ENCODE results near the gene PCMTD2. TPM values are rescaled to one million over a fixed set of nuclear protein-coding genes. Genes with fewer than 3 reads are reported as not detected.

The PCMTD2 gene
- total RNA-seq, 1 experiment from 2014 or later, result 50.9 TPM

DNA sequence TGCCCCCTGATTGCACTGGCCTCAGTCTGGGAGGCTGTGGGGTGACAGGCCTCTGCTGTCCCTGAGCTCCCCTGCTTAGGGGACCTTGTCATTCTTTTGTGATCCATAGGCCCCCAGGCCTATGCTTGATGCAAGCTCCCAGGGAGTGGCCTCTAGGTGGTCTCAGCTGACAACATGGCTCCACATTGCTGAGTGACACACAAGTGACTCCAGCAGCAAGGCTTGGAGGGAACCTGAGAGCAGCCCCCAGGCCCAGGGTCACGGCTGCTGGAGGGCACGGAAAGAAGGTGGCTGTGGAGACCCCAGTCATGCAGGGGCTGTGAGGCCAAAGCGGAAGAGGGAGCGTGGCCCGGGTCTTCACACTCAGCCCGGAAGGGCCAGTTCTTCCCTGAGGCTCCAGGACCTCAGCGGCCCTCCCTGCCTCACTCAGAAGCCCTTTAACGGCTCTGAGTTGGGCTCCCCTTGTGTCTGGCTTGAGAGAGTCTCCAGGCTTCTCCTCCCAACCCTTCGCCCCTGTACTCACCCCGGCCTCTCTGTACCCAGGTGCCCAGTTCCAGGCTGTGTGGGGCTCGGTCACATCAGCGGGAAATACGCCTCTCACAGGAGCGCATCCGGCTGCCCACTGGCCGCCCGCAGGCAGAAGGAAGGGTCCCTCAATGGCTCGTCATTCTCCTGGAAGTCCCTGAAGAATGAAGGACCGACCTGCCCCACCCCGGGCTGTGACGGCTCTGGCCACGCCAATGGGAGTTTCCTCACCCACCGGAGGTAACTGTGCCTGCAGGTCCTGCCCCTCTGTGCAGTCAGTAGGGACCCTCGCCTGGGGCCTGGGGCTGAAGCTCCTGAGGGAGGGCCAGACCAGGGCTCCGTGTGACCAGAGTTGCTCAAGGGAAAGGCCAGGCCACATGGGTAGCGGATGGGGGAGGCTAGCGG, 23.7 kb upstream of the PCMTD2 start:
- DNase-seq (ENCODE audit: low spot score), result no peak
- Mint-ChIP-seq H3K4me3 (no peak overlapping the region), H3K27ac (no peak overlapping the region), H3K4me1 (peaks cover 5% of the 10 kb centered on the region; the same call in 1 of the 2 replicates), H3K27me3 (ENCODE audit: low read depth) (no peaks in the 10 kb centered on the region), H3K9me3 (peaks cover 9% of the 10 kb centered on the region), H3K36me3 (0 out of 2 replicates have a peak, but pooled peaks cover 4% of the 10 kb centered on the region)
- CTCF ChIA-PET, result interaction anchor here (1.0 kb wide), 1 partner anchor 9 kb away, joined by 3 read pairs; no protein-coding TSS in a partner anchor
- no peak for ATAC-seq
- POLR2A ChIA-PET, result no interaction called here
- TF ChIP-seq, protein P1, sequence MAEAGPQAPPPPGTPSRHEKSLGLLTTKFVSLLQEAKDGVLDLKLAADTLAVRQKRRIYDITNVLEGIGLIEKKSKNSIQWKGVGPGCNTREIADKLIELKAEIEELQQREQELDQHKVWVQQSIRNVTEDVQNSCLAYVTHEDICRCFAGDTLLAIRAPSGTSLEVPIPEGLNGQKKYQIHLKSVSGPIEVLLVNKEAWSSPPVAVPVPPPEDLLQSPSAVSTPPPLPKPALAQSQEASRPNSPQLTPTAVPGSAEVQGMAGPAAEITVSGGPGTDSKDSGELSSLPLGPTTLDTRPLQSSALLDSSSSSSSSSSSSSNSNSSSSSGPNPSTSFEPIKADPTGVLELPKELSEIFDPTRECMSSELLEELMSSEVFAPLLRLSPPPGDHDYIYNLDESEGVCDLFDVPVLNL (CRISPR knock-in tag; IDR thresholded peaks at IDR 0.05; ENCODE audit: borderline replicate concordance, low read depth), result no peak
- TF ChIP-seq, protein P2, sequence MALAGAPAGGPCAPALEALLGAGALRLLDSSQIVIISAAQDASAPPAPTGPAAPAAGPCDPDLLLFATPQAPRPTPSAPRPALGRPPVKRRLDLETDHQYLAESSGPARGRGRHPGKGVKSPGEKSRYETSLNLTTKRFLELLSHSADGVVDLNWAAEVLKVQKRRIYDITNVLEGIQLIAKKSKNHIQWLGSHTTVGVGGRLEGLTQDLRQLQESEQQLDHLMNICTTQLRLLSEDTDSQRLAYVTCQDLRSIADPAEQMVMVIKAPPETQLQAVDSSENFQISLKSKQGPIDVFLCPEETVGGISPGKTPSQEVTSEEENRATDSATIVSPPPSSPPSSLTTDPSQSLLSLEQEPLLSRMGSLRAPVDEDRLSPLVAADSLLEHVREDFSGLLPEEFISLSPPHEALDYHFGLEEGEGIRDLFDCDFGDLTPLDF (CRISPR knock-in tag; IDR thresholded peaks at IDR 0.05), result no peak
- TF ChIP-seq ETV6 (CRISPR knock-in tag; IDR thresholded peaks at IDR 0.05) (no peak), ZNF396 (CRISPR knock-in tag; IDR thresholded peaks at IDR 0.05; ENCODE audit: borderline replicate concordance) (no peak), ZNF416 (CRISPR knock-in tag; IDR thresholded peaks at IDR 0.05) (no peak), NR3C1 (CRISPR knock-in tag; conservative IDR thresholded peaks at IDR 0.05; ENCODE audit: low read depth) (no peak), PRRX2 (CRISPR knock-in tag; IDR thresholded peaks at IDR 0.05) (no peak)
- TF ChIP-seq, protein P3, sequence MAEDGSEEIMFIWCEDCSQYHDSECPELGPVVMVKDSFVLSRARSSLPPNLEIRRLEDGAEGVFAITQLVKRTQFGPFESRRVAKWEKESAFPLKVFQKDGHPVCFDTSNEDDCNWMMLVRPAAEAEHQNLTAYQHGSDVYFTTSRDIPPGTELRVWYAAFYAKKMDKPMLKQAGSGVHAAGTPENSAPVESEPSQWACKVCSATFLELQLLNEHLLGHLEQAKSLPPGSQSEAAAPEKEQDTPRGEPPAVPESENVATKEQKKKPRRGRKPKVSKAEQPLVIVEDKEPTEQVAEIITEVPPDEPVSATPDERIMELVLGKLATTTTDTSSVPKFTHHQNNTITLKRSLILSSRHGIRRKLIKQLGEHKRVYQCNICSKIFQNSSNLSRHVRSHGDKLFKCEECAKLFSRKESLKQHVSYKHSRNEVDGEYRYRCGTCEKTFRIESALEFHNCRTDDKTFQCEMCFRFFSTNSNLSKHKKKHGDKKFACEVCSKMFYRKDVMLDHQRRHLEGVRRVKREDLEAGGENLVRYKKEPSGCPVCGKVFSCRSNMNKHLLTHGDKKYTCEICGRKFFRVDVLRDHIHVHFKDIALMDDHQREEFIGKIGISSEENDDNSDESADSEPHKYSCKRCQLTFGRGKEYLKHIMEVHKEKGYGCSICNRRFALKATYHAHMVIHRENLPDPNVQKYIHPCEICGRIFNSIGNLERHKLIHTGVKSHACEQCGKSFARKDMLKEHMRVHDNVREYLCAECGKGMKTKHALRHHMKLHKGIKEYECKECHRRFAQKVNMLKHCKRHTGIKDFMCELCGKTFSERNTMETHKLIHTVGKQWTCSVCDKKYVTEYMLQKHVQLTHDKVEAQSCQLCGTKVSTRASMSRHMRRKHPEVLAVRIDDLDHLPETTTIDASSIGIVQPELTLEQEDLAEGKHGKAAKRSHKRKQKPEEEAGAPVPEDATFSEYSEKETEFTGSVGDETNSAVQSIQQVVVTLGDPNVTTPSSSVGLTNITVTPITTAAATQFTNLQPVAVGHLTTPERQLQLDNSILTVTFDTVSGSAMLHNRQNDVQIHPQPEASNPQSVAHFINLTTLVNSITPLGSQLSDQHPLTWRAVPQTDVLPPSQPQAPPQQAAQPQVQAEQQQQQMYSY (CRISPR knock-in tag; IDR thresholded peaks at IDR 0.05), result no peak
- TF ChIP-seq, protein P4, sequence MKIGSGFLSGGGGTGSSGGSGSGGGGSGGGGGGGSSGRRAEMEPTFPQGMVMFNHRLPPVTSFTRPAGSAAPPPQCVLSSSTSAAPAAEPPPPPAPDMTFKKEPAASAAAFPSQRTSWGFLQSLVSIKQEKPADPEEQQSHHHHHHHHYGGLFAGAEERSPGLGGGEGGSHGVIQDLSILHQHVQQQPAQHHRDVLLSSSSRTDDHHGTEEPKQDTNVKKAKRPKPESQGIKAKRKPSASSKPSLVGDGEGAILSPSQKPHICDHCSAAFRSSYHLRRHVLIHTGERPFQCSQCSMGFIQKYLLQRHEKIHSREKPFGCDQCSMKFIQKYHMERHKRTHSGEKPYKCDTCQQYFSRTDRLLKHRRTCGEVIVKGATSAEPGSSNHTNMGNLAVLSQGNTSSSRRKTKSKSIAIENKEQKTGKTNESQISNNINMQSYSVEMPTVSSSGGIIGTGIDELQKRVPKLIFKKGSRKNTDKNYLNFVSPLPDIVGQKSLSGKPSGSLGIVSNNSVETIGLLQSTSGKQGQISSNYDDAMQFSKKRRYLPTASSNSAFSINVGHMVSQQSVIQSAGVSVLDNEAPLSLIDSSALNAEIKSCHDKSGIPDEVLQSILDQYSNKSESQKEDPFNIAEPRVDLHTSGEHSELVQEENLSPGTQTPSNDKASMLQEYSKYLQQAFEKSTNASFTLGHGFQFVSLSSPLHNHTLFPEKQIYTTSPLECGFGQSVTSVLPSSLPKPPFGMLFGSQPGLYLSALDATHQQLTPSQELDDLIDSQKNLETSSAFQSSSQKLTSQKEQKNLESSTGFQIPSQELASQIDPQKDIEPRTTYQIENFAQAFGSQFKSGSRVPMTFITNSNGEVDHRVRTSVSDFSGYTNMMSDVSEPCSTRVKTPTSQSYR (CRISPR knock-in tag; IDR thresholded peaks at IDR 0.05), result no peak
- TF ChIP-seq, protein P5, sequence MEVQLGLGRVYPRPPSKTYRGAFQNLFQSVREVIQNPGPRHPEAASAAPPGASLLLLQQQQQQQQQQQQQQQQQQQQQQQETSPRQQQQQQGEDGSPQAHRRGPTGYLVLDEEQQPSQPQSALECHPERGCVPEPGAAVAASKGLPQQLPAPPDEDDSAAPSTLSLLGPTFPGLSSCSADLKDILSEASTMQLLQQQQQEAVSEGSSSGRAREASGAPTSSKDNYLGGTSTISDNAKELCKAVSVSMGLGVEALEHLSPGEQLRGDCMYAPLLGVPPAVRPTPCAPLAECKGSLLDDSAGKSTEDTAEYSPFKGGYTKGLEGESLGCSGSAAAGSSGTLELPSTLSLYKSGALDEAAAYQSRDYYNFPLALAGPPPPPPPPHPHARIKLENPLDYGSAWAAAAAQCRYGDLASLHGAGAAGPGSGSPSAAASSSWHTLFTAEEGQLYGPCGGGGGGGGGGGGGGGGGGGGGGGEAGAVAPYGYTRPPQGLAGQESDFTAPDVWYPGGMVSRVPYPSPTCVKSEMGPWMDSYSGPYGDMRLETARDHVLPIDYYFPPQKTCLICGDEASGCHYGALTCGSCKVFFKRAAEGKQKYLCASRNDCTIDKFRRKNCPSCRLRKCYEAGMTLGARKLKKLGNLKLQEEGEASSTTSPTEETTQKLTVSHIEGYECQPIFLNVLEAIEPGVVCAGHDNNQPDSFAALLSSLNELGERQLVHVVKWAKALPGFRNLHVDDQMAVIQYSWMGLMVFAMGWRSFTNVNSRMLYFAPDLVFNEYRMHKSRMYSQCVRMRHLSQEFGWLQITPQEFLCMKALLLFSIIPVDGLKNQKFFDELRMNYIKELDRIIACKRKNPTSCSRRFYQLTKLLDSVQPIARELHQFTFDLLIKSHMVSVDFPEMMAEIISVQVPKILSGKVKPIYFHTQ (CRISPR knock-in tag; IDR thresholded peaks at IDR 0.05), result no peak
- TF ChIP-seq, protein P6, sequence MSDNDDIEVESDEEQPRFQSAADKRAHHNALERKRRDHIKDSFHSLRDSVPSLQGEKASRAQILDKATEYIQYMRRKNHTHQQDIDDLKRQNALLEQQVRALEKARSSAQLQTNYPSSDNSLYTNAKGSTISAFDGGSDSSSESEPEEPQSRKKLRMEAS (CRISPR knock-in tag; IDR thresholded peaks at IDR 0.05), result no peak
- TF ChIP-seq, protein P7, sequence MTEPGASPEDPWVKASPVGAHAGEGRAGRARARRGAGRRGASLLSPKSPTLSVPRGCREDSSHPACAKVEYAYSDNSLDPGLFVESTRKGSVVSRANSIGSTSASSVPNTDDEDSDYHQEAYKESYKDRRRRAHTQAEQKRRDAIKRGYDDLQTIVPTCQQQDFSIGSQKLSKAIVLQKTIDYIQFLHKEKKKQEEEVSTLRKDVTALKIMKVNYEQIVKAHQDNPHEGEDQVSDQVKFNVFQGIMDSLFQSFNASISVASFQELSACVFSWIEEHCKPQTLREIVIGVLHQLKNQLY (CRISPR knock-in tag; IDR thresholded peaks at IDR 0.05), result no peak
- TF ChIP-seq, protein P8, sequence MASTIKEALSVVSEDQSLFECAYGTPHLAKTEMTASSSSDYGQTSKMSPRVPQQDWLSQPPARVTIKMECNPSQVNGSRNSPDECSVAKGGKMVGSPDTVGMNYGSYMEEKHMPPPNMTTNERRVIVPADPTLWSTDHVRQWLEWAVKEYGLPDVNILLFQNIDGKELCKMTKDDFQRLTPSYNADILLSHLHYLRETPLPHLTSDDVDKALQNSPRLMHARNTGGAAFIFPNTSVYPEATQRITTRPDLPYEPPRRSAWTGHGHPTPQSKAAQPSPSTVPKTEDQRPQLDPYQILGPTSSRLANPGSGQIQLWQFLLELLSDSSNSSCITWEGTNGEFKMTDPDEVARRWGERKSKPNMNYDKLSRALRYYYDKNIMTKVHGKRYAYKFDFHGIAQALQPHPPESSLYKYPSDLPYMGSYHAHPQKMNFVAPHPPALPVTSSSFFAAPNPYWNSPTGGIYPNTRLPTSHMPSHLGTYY (CRISPR knock-in tag; IDR thresholded peaks at IDR 0.05), result no peak
- TF ChIP-seq, protein P9, sequence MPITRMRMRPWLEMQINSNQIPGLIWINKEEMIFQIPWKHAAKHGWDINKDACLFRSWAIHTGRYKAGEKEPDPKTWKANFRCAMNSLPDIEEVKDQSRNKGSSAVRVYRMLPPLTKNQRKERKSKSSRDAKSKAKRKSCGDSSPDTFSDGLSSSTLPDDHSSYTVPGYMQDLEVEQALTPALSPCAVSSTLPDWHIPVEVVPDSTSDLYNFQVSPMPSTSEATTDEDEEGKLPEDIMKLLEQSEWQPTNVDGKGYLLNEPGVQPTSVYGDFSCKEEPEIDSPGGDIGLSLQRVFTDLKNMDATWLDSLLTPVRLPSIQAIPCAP (CRISPR knock-in tag; IDR thresholded peaks at IDR 0.05), result no peak
- TF ChIP-seq, protein P10, sequence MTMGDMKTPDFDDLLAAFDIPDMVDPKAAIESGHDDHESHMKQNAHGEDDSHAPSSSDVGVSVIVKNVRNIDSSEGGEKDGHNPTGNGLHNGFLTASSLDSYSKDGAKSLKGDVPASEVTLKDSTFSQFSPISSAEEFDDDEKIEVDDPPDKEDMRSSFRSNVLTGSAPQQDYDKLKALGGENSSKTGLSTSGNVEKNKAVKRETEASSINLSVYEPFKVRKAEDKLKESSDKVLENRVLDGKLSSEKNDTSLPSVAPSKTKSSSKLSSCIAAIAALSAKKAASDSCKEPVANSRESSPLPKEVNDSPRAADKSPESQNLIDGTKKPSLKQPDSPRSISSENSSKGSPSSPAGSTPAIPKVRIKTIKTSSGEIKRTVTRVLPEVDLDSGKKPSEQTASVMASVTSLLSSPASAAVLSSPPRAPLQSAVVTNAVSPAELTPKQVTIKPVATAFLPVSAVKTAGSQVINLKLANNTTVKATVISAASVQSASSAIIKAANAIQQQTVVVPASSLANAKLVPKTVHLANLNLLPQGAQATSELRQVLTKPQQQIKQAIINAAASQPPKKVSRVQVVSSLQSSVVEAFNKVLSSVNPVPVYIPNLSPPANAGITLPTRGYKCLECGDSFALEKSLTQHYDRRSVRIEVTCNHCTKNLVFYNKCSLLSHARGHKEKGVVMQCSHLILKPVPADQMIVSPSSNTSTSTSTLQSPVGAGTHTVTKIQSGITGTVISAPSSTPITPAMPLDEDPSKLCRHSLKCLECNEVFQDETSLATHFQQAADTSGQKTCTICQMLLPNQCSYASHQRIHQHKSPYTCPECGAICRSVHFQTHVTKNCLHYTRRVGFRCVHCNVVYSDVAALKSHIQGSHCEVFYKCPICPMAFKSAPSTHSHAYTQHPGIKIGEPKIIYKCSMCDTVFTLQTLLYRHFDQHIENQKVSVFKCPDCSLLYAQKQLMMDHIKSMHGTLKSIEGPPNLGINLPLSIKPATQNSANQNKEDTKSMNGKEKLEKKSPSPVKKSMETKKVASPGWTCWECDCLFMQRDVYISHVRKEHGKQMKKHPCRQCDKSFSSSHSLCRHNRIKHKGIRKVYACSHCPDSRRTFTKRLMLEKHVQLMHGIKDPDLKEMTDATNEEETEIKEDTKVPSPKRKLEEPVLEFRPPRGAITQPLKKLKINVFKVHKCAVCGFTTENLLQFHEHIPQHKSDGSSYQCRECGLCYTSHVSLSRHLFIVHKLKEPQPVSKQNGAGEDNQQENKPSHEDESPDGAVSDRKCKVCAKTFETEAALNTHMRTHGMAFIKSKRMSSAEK (CRISPR knock-in tag; IDR thresholded peaks at IDR 0.05; ENCODE audit: borderline replicate concordance), result no peak

Measured in WTC11 (cell line).